ENCODE measurements around the gene CEP44.
"Not testable (repeated sequence)": the region's sequence is repeated elsewhere in the genome, so short reads cannot be mapped to it uniquely, and the experiment has no call there.

CEP44 gene

GRCh38 chr4:174324725-174325124 is 41.0 kb downstream of the CEP44 start:
- DNase-seq: peak; percentile 72

- peak; percentile 77 for DNase-seq
Measured at GRCh38 chr4:174332741-174333493, 49.2 kb downstream of the CEP44 start.

- DNase-seq: no peak
Measured at GRCh38 chr4:174334628-174335027, 50.9 kb downstream of the CEP44 start.

- peak; percentile 82 for DNase-seq
Measured at GRCh38 chr4:174340714-174341113, 57.0 kb downstream of the CEP44 start.

GRCh38 chr4:174349156-174349555 is 65.4 kb downstream of the CEP44 start:
- no peak for DNase-seq

- no peak for DNase-seq
Measured at GRCh38 chr4:174352061-174352819, 68.5 kb downstream of the CEP44 start.

GRCh38 chr4:174357321-174357720 is 73.6 kb downstream of the CEP44 start:
- no peak for DNase-seq

GRCh38 chr4:174358410-174358809 is 74.7 kb downstream of the CEP44 start:
- DNase-seq: no peak

- DNase-seq: peak; percentile 83
Measured at GRCh38 chr4:174358829-174359228, 75.1 kb downstream of the CEP44 start.

GRCh38 chr4:174362340-174362739 is 78.6 kb downstream of the CEP44 start:
- DNase-seq: no peak

- not testable (repeated sequence) for DNase-seq
Measured at GRCh38 chr4:174363782-174364181, 80.1 kb downstream of the CEP44 start.

- DNase-seq: peak; percentile 52
Measured at GRCh38 chr4:174365018-174365587, 81.4 kb downstream of the CEP44 start.

GRCh38 chr4:174369985-174370384 is 86.3 kb downstream of the CEP44 start:
- DNase-seq: no peak

- DNase-seq: peak; percentile 2
Measured at GRCh38 chr4:174373821-174374220, 90.1 kb downstream of the CEP44 start.

GRCh38 chr4:174375422-174375821 is 91.7 kb downstream of the CEP44 start:
- no peak for DNase-seq

GRCh38 chr4:174377613-174378012 is 93.9 kb downstream of the CEP44 start:
- peak; percentile 20 for DNase-seq

GRCh38 chr4:174378951-174379350 is 95.2 kb downstream of the CEP44 start:
- no peak for DNase-seq

GRCh38 chr4:174380206-174380605 is 96.5 kb downstream of the CEP44 start:
- not testable (repeated sequence) for DNase-seq

GRCh38 chr4:174380699-174381439 is 97.2 kb downstream of the CEP44 start:
- DNase-seq: no peak

GRCh38 chr4:174381440-174381800 is 97.7 kb downstream of the CEP44 start:
- DNase-seq: no peak

All from fibroblast of skin of right biceps (primary cell).